Stomach (tissue), 4 donors: ENCODE data around the gene TRIM17.

Experiments used
- CTCF ChIP-seq, 7 experiments: fragments of 450-650 bp in 4 of 7; fragments of 200-600 bp in 3 of 7; sonication (generic) in 3 of 7; IDR thresholded peaks; one replicate each; pipeline ENCODE4 v1.5.1; 2016 to 2019; ENCODE audit warnings: antibody characterized with exemption in 7 of 7, control low read depth in 2 of 7, mild to moderate bottlenecking in 1 of 7
- POLR2A ChIP-seq, 4 donors: fragments of 450-650 bp; IDR thresholded peaks; one replicate each; pipeline ENCODE4 v1.6.1; 2016; ENCODE audit warnings: antibody characterized with exemption in 4 of 4, control low read depth in 2 of 4, mild to moderate bottlenecking in 1 of 4, moderate library complexity in 1 of 4

- no peak for TF ChIP-seq POLR2A (IDR thresholded peaks at IDR 0.05)
- no peak for TF ChIP-seq CTCF (IDR thresholded peaks at IDR 0.05)
Measured at GRCh38 chr1:228457017-228457395, 40.3 kb upstream of the TRIM17 start.
